GM18858 (cell line): Measurements from ENCODE around the gene CALN1.
"Not testable (repeated sequence)": the region's sequence is repeated elsewhere in the genome, so short reads cannot be mapped to it uniquely, and the experiment has no call there.

Experiments used
- ATAC-seq: cut with Tn5 transposase; IDR thresholded peaks from one replicate; pipeline ENCODE4 v1.9.1; 2021; ENCODE audit not compliant: unreplicated experiment

The CALN1 gene

GRCh38 chr7:72412121-72412618, at the start of gene CALN1:
Gene CALN1, minus strand, starts transcription at chr7:72412338.
- ATAC-seq = not testable (repeated sequence)

- ATAC-seq = no peak
These were observed 41.3 kb upstream of the CALN1 start for GRCh38 chr7:72453471-72453870.

- no peak for ATAC-seq
These were observed 35.5 kb upstream of the CALN1 start for GRCh38 chr7:72447465-72448204.

GRCh38 chr7:72446591-72447462, 34.7 kb upstream of the CALN1 start:
- no peak for ATAC-seq

GRCh38 chr7:72446131-72446530, 34.0 kb upstream of the CALN1 start:
- ATAC-seq = no peak

GRCh38 chr7:72445580-72445979, 33.4 kb upstream of the CALN1 start:
- no peak for ATAC-seq

- ATAC-seq = no peak
These were observed 32.9 kb upstream of the CALN1 start for GRCh38 chr7:72445075-72445474.

- ATAC-seq = no peak
These were observed 32.1 kb upstream of the CALN1 start for GRCh38 chr7:72444026-72444776.

GRCh38 chr7:72441791-72442190, 29.7 kb upstream of the CALN1 start:
- ATAC-seq = no peak

GRCh38 chr7:72438491-72438890, 26.4 kb upstream of the CALN1 start:
- no peak for ATAC-seq

GRCh38 chr7:72437610-72438009, 25.5 kb upstream of the CALN1 start:
- no peak for ATAC-seq

- no peak for ATAC-seq
These were observed 25.0 kb upstream of the CALN1 start for GRCh38 chr7:72437061-72437585.

- ATAC-seq = no peak
These were observed 23.9 kb upstream of the CALN1 start for GRCh38 chr7:72435925-72436480.

- no peak for ATAC-seq
These were observed 23.2 kb upstream of the CALN1 start for GRCh38 chr7:72435366-72435765.

- no peak for ATAC-seq
These were observed 18.4 kb upstream of the CALN1 start for GRCh38 chr7:72430531-72430930.

- no peak for ATAC-seq
These were observed 17.2 kb upstream of the CALN1 start for GRCh38 chr7:72429316-72429715.

- no peak for ATAC-seq
These were observed 4.7 kb upstream of the CALN1 start for GRCh38 chr7:72416846-72417245.

GRCh38 chr7:72415586-72415985, 3.4 kb upstream of the CALN1 start:
- ATAC-seq = no peak

- no peak for ATAC-seq
These were observed 1.7 kb upstream of the CALN1 start for GRCh38 chr7:72413886-72414285.

GRCh38 chr7:72413290-72413689, 1.2 kb upstream of the CALN1 start:
- ATAC-seq = no peak

GRCh38 chr7:72411419-72411818, 719 bp downstream of the CALN1 start:
- ATAC-seq = no peak
